Measurements from ENCODE around the gene ASCC1.

- TF ChIP-seq EZH2 (IDR thresholded peaks at IDR 0.05; ENCODE audit: insufficient read depth, low read length), result no peak
- TF ChIP-seq, protein P1, sequence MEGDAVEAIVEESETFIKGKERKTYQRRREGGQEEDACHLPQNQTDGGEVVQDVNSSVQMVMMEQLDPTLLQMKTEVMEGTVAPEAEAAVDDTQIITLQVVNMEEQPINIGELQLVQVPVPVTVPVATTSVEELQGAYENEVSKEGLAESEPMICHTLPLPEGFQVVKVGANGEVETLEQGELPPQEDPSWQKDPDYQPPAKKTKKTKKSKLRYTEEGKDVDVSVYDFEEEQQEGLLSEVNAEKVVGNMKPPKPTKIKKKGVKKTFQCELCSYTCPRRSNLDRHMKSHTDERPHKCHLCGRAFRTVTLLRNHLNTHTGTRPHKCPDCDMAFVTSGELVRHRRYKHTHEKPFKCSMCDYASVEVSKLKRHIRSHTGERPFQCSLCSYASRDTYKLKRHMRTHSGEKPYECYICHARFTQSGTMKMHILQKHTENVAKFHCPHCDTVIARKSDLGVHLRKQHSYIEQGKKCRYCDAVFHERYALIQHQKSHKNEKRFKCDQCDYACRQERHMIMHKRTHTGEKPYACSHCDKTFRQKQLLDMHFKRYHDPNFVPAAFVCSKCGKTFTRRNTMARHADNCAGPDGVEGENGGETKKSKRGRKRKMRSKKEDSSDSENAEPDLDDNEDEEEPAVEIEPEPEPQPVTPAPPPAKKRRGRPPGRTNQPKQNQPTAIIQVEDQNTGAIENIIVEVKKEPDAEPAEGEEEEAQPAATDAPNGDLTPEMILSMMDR (IDR thresholded peaks at IDR 0.05; ENCODE audit: insufficient read depth, low read depth, low read length), result no peak
Measured at GRCh38 chr10:72104472-72105097, 111.5 kb downstream of the ASCC1 start.
